ENCODE results near the gene CCT7.

CCT7 gene

GRCh38 chr2:73250872-73251846 is 17.1 kb downstream of the CCT7 start:
- Histone ChIP-seq H3K27me3 (ENCODE audit: control insufficient read depth in 1 of 2, insufficient read depth in 2 of 2, low read length in 2 of 2) (no peaks in the 10 kb centered on the region), H3K4me1 (ENCODE audit: insufficient read depth, low read length) (no peaks in the 10 kb centered on the region), H3K4me3 (ENCODE audit: low read depth in 1 of 2, low read length in 2 of 2) (no peak overlapping the region), H3K27ac (ENCODE audit: low read depth, low read length) (no peak overlapping the region), H3K36me3 (ENCODE audit: insufficient read depth, low read length) (peaks cover 66% of the 10 kb centered on the region), H3K9ac (ENCODE audit: low read length) (no peak overlapping the region), H3K9me3 (ENCODE audit: low read length) (no peaks in the 10 kb centered on the region)

DNA sequence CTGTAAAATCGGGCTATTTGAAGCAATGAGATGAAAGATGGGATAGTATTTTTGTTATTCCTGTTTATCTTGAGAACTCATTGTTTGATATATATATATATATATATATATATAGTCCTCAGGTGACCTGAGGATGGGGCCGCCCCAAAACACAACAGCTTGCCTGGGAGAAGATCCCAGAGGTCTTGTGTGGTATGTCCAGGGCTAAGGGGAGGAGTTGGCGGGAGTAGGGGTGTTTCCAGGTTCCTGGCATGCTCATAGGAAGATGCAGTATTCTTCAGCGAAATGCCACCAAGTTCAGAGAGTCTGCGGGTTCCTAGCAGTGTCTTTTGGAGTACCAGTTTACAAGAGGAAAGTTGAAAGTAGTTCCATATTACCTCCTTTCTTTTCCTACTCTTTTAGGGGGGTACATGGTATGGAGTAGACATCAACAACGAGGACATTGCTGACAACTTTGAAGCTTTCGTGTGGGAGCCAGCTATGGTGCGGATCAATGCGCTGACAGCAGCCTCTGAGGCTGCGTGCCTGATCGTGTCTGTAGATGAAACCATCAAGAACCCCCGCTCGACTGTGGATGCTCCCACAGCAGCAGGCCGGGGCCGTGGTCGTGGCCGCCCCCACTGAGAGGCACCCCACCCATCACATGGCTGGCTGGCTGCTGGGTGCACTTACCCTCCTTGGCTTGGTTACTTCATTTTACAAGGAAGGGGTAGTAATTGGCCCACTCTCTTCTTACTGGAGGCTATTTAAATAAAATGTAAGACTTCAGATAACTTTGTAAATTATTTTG is 18.3 kb downstream of the CCT7 start:
- H3K36me3 ChIP-seq (ENCODE audit: insufficient read depth, low read length): peaks cover 53% of the 10 kb centered on the region
- H3K27me3 ChIP-seq (ENCODE audit: control insufficient read depth in 1 of 2, insufficient read depth in 2 of 2, low read length in 2 of 2): no peaks in the 10 kb centered on the region
- H3K27ac ChIP-seq (ENCODE audit: low read depth, low read length): no peak overlapping the region
- H3K9ac ChIP-seq (ENCODE audit: low read length): no peak overlapping the region
- no peaks in the 10 kb centered on the region for H3K4me1 ChIP-seq (ENCODE audit: insufficient read depth, low read length)
- H3K9me3 ChIP-seq (ENCODE audit: low read length): no peaks in the 10 kb centered on the region
- no peak overlapping the region for H3K4me3 ChIP-seq (ENCODE audit: low read depth in 1 of 2, low read length in 2 of 2)

DNA sequence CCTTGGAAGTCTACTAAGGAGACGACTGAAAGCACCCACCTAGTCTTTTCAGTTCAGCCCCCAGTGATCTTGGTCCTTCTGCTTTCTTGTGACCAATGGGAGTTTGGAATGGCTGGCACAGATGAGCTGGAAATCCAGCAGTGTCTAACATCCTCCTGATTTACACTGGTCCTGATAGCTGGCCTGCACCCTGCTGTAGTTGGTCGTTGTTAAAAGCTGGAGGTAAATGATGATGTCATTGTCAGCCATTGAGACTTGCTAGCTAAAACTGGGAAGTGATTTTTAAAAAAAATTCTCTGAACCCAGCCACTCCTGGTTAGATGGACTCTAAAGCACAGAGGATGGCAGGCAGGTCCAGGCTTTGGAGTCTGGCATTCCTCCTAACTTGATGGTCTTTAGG is 19.3 kb downstream of the CCT7 start:
- Histone ChIP-seq H3K36me3 (ENCODE audit: insufficient read depth, low read length) (peaks cover 44% of the 10 kb centered on the region), H3K27ac (ENCODE audit: low read depth, low read length) (no peak overlapping the region)

GRCh38 chr2:73253901-73254300 is 19.8 kb downstream of the CCT7 start:
- Histone ChIP-seq H3K9me3 (ENCODE audit: low read length) (no peaks in the 10 kb centered on the region), H3K27me3 (ENCODE audit: control insufficient read depth in 1 of 2, insufficient read depth in 2 of 2, low read length in 2 of 2) (no peaks in the 10 kb centered on the region), H3K4me1 (ENCODE audit: insufficient read depth, low read length) (no peaks in the 10 kb centered on the region), H3K36me3 (ENCODE audit: insufficient read depth, low read length) (peaks cover 39% of the 10 kb centered on the region), H3K4me3 (ENCODE audit: low read depth in 1 of 2, low read length in 2 of 2) (no peak overlapping the region), H3K27ac (ENCODE audit: low read depth, low read length) (no peak overlapping the region), H3K9ac (ENCODE audit: low read length) (no peak overlapping the region)

More for the DNA sequence above, 19.3 kb downstream of the CCT7 start:
- no peaks in the 10 kb centered on the region for H3K4me1 ChIP-seq (ENCODE audit: insufficient read depth, low read length)
- no peaks in the 10 kb centered on the region for H3K9me3 ChIP-seq (ENCODE audit: low read length)
- H3K27me3 ChIP-seq (ENCODE audit: control insufficient read depth in 1 of 2, insufficient read depth in 2 of 2, low read length in 2 of 2): no peaks in the 10 kb centered on the region
- no peak overlapping the region for H3K4me3 ChIP-seq (ENCODE audit: low read depth in 1 of 2, low read length in 2 of 2)
- H3K9ac ChIP-seq (ENCODE audit: low read length): no peak overlapping the region

DNA sequence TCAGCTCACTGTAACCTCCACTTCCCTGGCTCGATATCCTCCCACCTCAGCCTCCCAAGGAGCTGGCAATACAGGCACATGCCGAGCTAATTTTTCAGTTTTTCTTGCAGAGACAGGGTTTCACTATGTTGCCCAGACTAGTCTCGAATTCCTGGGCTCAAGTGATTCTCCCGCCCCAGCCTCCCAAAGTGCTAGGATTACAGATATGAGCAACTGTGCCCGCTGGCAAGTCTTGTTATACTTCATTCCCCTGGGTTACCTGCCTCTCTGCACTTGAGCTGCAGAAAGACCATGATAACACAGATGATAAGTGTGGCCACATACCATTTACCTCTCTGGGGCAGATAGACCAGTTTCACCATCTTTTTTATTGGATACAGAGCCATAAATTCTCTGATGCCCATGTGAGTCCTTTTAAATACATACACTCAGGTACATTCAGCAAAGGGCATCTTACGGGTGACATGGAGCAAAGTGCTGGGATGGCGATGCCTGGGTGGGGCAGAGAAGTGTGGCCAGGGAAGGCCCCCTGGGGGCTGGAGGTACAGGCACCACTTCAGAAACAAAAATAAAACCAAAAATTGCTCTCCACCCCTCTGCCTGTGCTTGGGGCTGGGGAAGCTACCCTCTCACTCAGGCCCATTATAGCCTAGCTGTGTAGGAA is 20.4 kb downstream of the CCT7 start:
- Histone ChIP-seq H3K9ac (ENCODE audit: low read length) (no peak overlapping the region), H3K36me3 (ENCODE audit: insufficient read depth, low read length) (peaks cover 33% of the 10 kb centered on the region), H3K4me3 (ENCODE audit: low read depth in 1 of 2, low read length in 2 of 2) (no peak overlapping the region), H3K9me3 (ENCODE audit: low read length) (no peaks in the 10 kb centered on the region), H3K27ac (ENCODE audit: low read depth, low read length) (no peak overlapping the region), H3K27me3 (ENCODE audit: control insufficient read depth in 1 of 2, insufficient read depth in 2 of 2, low read length in 2 of 2) (no peaks in the 10 kb centered on the region), H3K4me1 (ENCODE audit: insufficient read depth, low read length) (no peaks in the 10 kb centered on the region)

DNA sequence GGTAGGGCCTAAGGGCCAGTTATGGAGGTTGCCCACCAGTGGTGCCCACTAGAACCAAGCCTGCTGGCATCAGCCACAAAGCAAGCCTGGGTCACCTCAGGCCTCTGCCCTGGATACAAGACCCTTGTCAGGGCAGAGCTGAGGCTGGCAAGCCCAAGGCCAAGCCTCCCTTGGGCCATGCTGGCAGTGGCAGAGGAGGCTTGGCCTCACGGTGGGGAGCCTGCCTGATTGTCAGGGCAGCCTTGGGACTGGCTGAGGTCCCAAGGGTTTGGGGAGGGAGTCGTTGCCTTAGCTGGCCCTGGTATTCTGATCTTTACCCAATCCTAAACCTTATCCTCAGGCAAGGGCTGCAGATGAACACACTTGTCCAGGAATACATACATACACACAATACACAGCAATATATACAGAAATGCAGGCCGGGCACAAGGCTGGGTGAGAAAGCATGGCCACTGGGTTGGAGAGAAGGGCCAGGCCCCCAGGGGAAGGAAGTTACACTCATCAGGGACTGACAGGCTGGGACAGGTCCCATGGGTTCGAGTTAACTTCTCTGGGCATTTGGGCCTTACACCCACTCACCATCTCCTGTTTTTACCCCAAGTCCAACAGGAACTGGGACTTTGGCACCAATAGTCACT is 21.0 kb downstream of the CCT7 start:
- no peak overlapping the region for H3K9ac ChIP-seq (ENCODE audit: low read length)
- H3K27me3 ChIP-seq (ENCODE audit: control insufficient read depth in 1 of 2, insufficient read depth in 2 of 2, low read length in 2 of 2): no peaks in the 10 kb centered on the region
- no peak overlapping the region for H3K27ac ChIP-seq (ENCODE audit: low read depth, low read length)
- H3K4me1 ChIP-seq (ENCODE audit: insufficient read depth, low read length): no peaks in the 10 kb centered on the region
- no peak overlapping the region for H3K4me3 ChIP-seq (ENCODE audit: low read depth in 1 of 2, low read length in 2 of 2)
- H3K36me3 ChIP-seq (ENCODE audit: insufficient read depth, low read length): peaks cover 27% of the 10 kb centered on the region
- no peaks in the 10 kb centered on the region for H3K9me3 ChIP-seq (ENCODE audit: low read length)

- Histone ChIP-seq H3K27me3 (ENCODE audit: control insufficient read depth in 1 of 2, insufficient read depth in 2 of 2, low read length in 2 of 2) (no peaks in the 10 kb centered on the region), H3K4me3 (ENCODE audit: low read depth in 1 of 2, low read length in 2 of 2) (no peak overlapping the region), H3K36me3 (ENCODE audit: insufficient read depth, low read length) (peaks cover 17% of the 10 kb centered on the region), H3K4me1 (ENCODE audit: insufficient read depth, low read length) (no peaks in the 10 kb centered on the region), H3K27ac (ENCODE audit: low read depth, low read length) (no peak overlapping the region), H3K9me3 (ENCODE audit: low read length) (no peaks in the 10 kb centered on the region), H3K9ac (ENCODE audit: low read length) (no peak overlapping the region)
Measured at GRCh38 chr2:73255907-73256617, 22.0 kb downstream of the CCT7 start.

- H3K27me3 ChIP-seq (ENCODE audit: control insufficient read depth in 1 of 2, insufficient read depth in 2 of 2, low read length in 2 of 2): no peaks in the 10 kb centered on the region
- H3K9ac ChIP-seq (ENCODE audit: low read length): no peak overlapping the region
- H3K4me3 ChIP-seq (ENCODE audit: low read depth in 1 of 2, low read length in 2 of 2): no peak overlapping the region
- no peaks in the 10 kb centered on the region for H3K9me3 ChIP-seq (ENCODE audit: low read length)
- no peak overlapping the region for H3K27ac ChIP-seq (ENCODE audit: low read depth, low read length)
- H3K4me1 ChIP-seq (ENCODE audit: insufficient read depth, low read length): no peaks in the 10 kb centered on the region
- H3K36me3 ChIP-seq (ENCODE audit: insufficient read depth, low read length): peaks cover 16% of the 10 kb centered on the region
Measured at GRCh38 chr2:73256618-73256922, 22.5 kb downstream of the CCT7 start.

DNA sequence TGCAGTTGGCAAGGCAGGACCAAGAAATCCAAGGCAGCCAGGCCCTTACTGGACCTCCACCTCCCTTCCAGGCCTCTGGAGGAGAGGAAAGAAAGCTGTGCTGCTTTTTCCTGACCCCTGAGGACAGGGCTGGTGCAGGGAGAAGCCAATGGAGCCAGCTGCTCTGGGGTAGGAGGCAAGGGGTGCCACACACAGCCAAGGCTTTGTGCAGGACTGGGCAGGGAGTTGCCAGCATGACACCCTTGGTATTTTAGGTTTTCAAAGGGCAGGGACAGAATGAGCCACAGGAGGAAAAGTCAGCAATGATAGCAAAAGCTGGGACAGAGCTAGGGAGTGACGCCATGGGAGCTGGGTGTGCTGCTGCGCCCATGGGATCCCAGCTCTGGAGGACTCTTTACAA is 22.9 kb downstream of the CCT7 start:
- H3K27me3 ChIP-seq (ENCODE audit: control insufficient read depth in 1 of 2, insufficient read depth in 2 of 2, low read length in 2 of 2): no peaks in the 10 kb centered on the region
- H3K36me3 ChIP-seq (ENCODE audit: insufficient read depth, low read length): peaks cover 13% of the 10 kb centered on the region

GRCh38 chr2:73257425-73258125 is 23.5 kb downstream of the CCT7 start:
- peaks cover 9% of the 10 kb centered on the region for H3K36me3 ChIP-seq (ENCODE audit: insufficient read depth, low read length)

More for the DNA sequence above, 22.9 kb downstream of the CCT7 start:
- no peak overlapping the region for H3K4me3 ChIP-seq (ENCODE audit: low read depth in 1 of 2, low read length in 2 of 2)
- no peaks in the 10 kb centered on the region for H3K9me3 ChIP-seq (ENCODE audit: low read length)
- H3K4me1 ChIP-seq (ENCODE audit: insufficient read depth, low read length): no peaks in the 10 kb centered on the region
- H3K9ac ChIP-seq (ENCODE audit: low read length): no peak overlapping the region
- no peak overlapping the region for H3K27ac ChIP-seq (ENCODE audit: low read depth, low read length)

More at GRCh38 chr2:73257425-73258125, 23.5 kb downstream of the CCT7 start:
- no peak overlapping the region for H3K9ac ChIP-seq (ENCODE audit: low read length)
- H3K27me3 ChIP-seq (ENCODE audit: control insufficient read depth in 1 of 2, insufficient read depth in 2 of 2, low read length in 2 of 2): no peaks in the 10 kb centered on the region
- no peak overlapping the region for H3K4me3 ChIP-seq (ENCODE audit: low read depth in 1 of 2, low read length in 2 of 2)
- no peaks in the 10 kb centered on the region for H3K4me1 ChIP-seq (ENCODE audit: insufficient read depth, low read length)
- H3K9me3 ChIP-seq (ENCODE audit: low read length): no peaks in the 10 kb centered on the region
- H3K27ac ChIP-seq (ENCODE audit: low read depth, low read length): no peak overlapping the region
